ENCODE measurements around the gene PINK1. TPM values are rescaled to one million over a fixed set of nuclear protein-coding genes. Genes with fewer than 3 reads are reported as not detected.

The PINK1 gene
- total RNA-seq, 1 donor from 2014 or later, result 37.0 TPM

DNA sequence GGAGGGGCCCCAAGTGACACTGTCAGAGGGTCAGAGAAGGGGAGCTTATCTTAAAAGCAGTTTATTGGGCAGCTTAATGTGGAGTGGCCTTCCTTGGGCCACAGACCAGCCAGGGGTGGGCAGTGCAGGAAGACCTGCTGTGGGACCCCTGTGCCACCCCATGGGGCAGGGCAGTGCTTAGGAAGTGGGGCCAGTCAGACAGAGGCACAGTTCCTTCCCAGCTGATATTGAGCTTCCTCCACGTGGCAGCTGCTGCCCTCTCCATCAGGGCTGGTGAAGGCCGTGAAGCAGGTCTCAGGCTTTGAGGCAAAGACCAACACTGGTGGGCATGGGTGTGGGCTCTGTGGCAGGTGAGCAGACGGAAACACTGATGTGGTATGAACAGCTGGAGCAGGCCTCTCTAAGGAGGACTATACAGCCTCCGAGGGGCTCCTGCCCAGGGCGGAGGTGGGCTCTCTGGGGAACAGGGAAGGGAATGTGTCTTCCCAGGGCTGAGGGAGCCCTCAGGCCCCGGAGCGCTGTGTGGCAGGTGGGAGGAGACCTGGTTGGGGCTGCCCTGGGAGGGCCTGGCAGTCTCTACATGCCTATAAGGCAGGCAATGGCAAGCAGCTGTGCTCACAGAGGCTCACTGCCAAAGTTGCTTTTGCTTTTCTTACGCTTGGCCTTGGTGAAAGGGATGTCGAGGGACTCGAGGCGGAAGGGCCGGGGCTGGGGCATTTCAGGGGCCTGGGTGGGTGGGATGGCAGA lies 30.9 kb downstream of the PINK1 start:
- Mint-ChIP-seq H3K27ac (no peak overlapping the region), H3K4me1 (ENCODE audit: unreplicated experiment) (peaks cover 15% of the 10 kb centered on the region), H3K9me3 (no peaks in the 10 kb centered on the region), H3K4me3 (no peak overlapping the region), H3K27me3 (no peaks in the 10 kb centered on the region), H3K36me3 (no peaks in the 10 kb centered on the region)
- no peak for DNase-seq (ENCODE audit: extremely low spot score, unreplicated experiment)
- TF ChIP-seq, protein P1, sequence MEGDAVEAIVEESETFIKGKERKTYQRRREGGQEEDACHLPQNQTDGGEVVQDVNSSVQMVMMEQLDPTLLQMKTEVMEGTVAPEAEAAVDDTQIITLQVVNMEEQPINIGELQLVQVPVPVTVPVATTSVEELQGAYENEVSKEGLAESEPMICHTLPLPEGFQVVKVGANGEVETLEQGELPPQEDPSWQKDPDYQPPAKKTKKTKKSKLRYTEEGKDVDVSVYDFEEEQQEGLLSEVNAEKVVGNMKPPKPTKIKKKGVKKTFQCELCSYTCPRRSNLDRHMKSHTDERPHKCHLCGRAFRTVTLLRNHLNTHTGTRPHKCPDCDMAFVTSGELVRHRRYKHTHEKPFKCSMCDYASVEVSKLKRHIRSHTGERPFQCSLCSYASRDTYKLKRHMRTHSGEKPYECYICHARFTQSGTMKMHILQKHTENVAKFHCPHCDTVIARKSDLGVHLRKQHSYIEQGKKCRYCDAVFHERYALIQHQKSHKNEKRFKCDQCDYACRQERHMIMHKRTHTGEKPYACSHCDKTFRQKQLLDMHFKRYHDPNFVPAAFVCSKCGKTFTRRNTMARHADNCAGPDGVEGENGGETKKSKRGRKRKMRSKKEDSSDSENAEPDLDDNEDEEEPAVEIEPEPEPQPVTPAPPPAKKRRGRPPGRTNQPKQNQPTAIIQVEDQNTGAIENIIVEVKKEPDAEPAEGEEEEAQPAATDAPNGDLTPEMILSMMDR (conservative IDR thresholded peaks at IDR 0.05), result no peak

DNA sequence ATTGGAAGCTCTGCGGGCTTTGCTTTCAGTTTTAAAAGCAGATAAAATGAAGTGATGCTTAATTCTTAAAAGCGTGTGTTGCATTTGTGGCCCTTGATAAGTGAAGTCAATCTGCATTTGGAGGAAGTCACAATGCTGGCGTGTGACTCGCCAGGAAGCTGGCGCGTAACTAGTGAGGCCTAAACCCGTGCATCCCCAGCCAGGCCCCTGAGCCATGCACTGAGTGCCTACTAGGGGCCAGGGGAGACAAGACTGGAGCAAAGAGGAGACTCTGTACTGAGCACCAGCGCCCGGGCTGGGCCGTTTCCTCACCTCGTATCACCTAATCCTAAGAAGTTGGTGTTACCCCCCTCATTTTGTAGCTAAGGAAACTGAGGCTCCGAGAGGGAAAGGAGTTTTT lies 32.5 kb downstream of the PINK1 start:
- Mint-ChIP-seq H3K9me3 (no peaks in the 10 kb centered on the region), H3K4me3 (no peak overlapping the region), H3K27ac (no peak overlapping the region)

DNA sequence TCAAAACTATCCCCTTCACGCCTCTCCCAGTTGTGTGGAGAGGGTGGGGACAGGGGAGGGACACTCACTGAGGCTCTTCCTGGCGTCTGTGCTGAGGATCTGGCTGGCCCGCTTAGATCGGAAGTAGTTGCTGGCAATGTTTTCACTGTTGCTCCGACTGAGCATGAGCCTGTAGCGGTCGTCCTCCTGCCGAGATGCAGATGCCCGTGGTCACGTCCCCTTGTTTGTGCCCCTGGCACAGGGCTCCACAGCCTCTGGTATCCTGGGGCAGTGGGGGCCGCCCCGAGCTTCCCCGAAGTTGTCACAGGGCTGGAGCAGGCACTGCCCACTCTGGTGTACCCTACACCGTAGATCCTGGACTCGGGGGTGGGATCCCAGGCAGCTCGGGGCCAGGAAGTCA lies 32.9 kb downstream of the PINK1 start:
- no peak overlapping the region for H3K27ac Mint-ChIP-seq
- TF ChIP-seq, protein P1 (conservative IDR thresholded peaks at IDR 0.05), result no peak
- no peaks in the 10 kb centered on the region for H3K36me3 Mint-ChIP-seq
- DNase-seq (ENCODE audit: extremely low spot score, unreplicated experiment), result no peak
- no peaks in the 10 kb centered on the region for H3K9me3 Mint-ChIP-seq
- no peaks in the 10 kb centered on the region for H3K4me1 Mint-ChIP-seq (ENCODE audit: unreplicated experiment)
- no peak overlapping the region for H3K4me3 Mint-ChIP-seq
- no peaks in the 10 kb centered on the region for H3K27me3 Mint-ChIP-seq

More for the DNA sequence above, 32.5 kb downstream of the PINK1 start:
- H3K36me3 Mint-ChIP-seq, result no peaks in the 10 kb centered on the region
- H3K27me3 Mint-ChIP-seq, result no peaks in the 10 kb centered on the region
- no peak for DNase-seq (ENCODE audit: extremely low spot score, unreplicated experiment)
- TF ChIP-seq, protein P1 (conservative IDR thresholded peaks at IDR 0.05), result no peak
- no peaks in the 10 kb centered on the region for H3K4me1 Mint-ChIP-seq (ENCODE audit: unreplicated experiment)

DNA sequence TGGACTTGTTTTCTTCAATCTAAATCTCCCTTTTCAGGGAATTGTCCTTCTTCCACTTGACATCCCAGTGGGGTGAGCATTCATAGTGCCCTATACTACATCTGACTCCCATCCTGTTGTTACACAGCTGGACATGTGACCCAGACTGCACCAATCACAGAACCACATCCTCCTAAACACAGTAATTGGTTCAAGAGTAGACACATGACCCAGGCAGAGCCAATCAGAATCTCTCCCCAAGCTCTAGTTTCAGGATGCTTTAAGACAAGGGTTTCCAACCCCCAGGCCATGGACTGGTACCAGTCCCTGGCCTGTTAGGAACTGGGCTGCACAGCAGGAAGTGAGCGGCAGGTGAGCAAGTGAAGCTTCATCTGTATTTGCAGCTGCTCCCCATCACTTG lies 33.5 kb downstream of the PINK1 start:
- Mint-ChIP-seq H3K27ac (no peak overlapping the region), H3K4me1 (ENCODE audit: unreplicated experiment) (no peaks in the 10 kb centered on the region), H3K36me3 (no peaks in the 10 kb centered on the region), H3K9me3 (no peaks in the 10 kb centered on the region), H3K4me3 (no peak overlapping the region), H3K27me3 (no peaks in the 10 kb centered on the region)
- no peak for DNase-seq (ENCODE audit: extremely low spot score, unreplicated experiment)
- TF ChIP-seq, protein P1 (conservative IDR thresholded peaks at IDR 0.05), result no peak

DNA sequence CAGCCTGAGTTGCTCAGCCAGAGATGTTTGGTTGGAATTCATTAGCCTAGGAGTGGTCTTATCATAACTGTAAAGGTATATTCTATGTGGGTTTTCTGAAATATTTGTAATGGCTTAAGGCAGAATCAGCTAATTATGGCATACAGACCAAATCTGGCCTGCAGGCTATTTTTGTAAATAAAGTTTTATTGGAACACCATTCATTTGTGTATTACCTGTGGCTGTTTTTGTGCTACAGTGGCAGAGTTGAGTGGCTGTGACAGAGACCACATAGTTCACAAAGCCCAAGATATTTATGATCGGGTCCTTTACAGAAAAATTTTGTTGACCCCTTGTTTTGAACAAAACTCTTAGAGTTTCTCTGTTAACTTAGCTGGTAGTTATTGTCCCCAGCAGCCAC lies 35.3 kb downstream of the PINK1 start:
- H3K4me1 Mint-ChIP-seq (ENCODE audit: unreplicated experiment), result no peaks in the 10 kb centered on the region
- TF ChIP-seq, protein P1 (conservative IDR thresholded peaks at IDR 0.05), result no peak
- no peaks in the 10 kb centered on the region for H3K9me3 Mint-ChIP-seq
- no peak overlapping the region for H3K4me3 Mint-ChIP-seq
- no peaks in the 10 kb centered on the region for H3K27me3 Mint-ChIP-seq
- H3K36me3 Mint-ChIP-seq, result no peaks in the 10 kb centered on the region
- no peak for DNase-seq (ENCODE audit: extremely low spot score, unreplicated experiment)
- no peak overlapping the region for H3K27ac Mint-ChIP-seq
